ENCODE results near the gene CGB2.

GRCh38 chr19:49010453-49010852 is 21.2 kb upstream of the CGB2 start:
- TF ChIP-seq CTCF (conservative IDR thresholded peaks at IDR 0.05) (no peak), EZH2 (IDR thresholded peaks at IDR 0.05; ENCODE audit: low read depth) (no peak)

Data from PC-9 (cell line).